Measurements from ENCODE around the gene TNXB. TPM values are rescaled to one million over a fixed set of nuclear protein-coding genes. Genes with fewer than 3 reads are reported as not detected.

Gene TNXB
- total and polyA plus RNA-seq, 9 of the 15 experiments (the other 6 are each of a cell fraction or from before 2014, with no cell fraction given): 0.14 to 28.1 (median 12.4) TPM

- TF ChIP-seq, protein P1, sequence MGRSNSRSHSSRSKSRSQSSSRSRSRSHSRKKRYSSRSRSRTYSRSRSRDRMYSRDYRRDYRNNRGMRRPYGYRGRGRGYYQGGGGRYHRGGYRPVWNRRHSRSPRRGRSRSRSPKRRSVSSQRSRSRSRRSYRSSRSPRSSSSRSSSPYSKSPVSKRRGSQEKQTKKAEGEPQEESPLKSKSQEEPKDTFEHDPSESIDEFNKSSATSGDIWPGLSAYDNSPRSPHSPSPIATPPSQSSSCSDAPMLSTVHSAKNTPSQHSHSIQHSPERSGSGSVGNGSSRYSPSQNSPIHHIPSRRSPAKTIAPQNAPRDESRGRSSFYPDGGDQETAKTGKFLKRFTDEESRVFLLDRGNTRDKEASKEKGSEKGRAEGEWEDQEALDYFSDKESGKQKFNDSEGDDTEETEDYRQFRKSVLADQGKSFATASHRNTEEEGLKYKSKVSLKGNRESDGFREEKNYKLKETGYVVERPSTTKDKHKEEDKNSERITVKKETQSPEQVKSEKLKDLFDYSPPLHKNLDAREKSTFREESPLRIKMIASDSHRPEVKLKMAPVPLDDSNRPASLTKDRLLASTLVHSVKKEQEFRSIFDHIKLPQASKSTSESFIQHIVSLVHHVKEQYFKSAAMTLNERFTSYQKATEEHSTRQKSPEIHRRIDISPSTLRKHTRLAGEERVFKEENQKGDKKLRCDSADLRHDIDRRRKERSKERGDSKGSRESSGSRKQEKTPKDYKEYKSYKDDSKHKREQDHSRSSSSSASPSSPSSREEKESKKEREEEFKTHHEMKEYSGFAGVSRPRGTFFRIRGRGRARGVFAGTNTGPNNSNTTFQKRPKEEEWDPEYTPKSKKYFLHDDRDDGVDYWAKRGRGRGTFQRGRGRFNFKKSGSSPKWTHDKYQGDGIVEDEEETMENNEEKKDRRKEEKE (IDR thresholded peaks at IDR 0.05; ENCODE audit: borderline replicate concordance in 1 of 2, control insufficient read depth in 1 of 2, low read depth in 2 of 2, low read length in 1 of 2): peak in 1 of 2 experiments; percentile 91; a peak in 2 of 4 replicates
- TF ChIP-seq MECOM (CRISPR knock-in tag; IDR thresholded peaks at IDR 0.05) (0 out of 2 replicates have a peak, but pooled peaks have one; percentile 34), BRD9 (IDR thresholded peaks at IDR 0.05; ENCODE audit: low read depth, partially characterized antibody) (no peak), GABPA (tag; conservative IDR thresholded peaks at IDR 0.05; ENCODE audit: low read depth) (peak; percentile 94), ZNF263 (CRISPR knock-in tag; IDR thresholded peaks at IDR 0.05; ENCODE audit: borderline replicate concordance) (no peak), TRIM24 (IDR thresholded peaks at IDR 0.05) (peak; percentile 53 to 81), MYNN (IDR thresholded peaks at IDR 0.05) (no peak; the same call in 1 of the 2 replicates), MYNN (CRISPR knock-in tag; IDR thresholded peaks at IDR 0.05) (no peak), NR4A1 (CRISPR knock-in tag; IDR thresholded peaks at IDR 0.05) (no peak), NR4A1 (tag; IDR thresholded peaks at IDR 0.05) (0 out of 2 replicates have a peak, but pooled peaks have one; percentile 19), ZNF408 (CRISPR knock-in tag; IDR thresholded peaks at IDR 0.05; ENCODE audit: low read depth) (no peak), MBD2 (IDR thresholded peaks at IDR 0.05; ENCODE audit: borderline replicate concordance, low read depth) (peak; percentile 94), BACH1 (tag; IDR thresholded peaks at IDR 0.05) (no peak), PHF8 (IDR thresholded peaks at IDR 0.05; ENCODE audit: borderline replicate concordance, low read length) (peak; percentile 59; the same call in 1 of the 2 replicates), E2F5 (CRISPR knock-in tag; IDR thresholded peaks at IDR 0.05) (peak; percentile 63; the same call in 1 of the 2 replicates), ZNF347 (CRISPR knock-in tag; IDR thresholded peaks at IDR 0.05; ENCODE audit: low read depth) (no peak), NEUROD1 (IDR thresholded peaks at IDR 0.05; ENCODE audit: borderline replicate concordance, low read depth, low read length, partially characterized antibody) (peak; percentile 15), ZBTB1 (CRISPR knock-in tag; IDR thresholded peaks at IDR 0.05; ENCODE audit: borderline replicate concordance, low read depth) (peak; percentile 83; the same call in 1 of the 2 replicates), BRCA1 (IDR thresholded peaks at IDR 0.05) (no peak), BRCA1 (CRISPR knock-in tag; IDR thresholded peaks at IDR 0.05) (no peak)
- TF ChIP-seq, protein P2, sequence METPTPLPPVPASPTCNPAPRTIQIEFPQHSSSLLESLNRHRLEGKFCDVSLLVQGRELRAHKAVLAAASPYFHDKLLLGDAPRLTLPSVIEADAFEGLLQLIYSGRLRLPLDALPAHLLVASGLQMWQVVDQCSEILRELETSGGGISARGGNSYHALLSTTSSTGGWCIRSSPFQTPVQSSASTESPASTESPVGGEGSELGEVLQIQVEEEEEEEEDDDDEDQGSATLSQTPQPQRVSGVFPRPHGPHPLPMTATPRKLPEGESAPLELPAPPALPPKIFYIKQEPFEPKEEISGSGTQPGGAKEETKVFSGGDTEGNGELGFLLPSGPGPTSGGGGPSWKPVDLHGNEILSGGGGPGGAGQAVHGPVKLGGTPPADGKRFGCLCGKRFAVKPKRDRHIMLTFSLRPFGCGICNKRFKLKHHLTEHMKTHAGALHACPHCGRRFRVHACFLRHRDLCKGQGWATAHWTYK (CRISPR knock-in tag; IDR thresholded peaks at IDR 0.05): no peak
Observed at GRCh38 chr6:32153564-32154513, 44.7 kb upstream of the TNXB start, which contains the start of gene PPT2 (continued).

All from K562 (cell line).